ENCODE measurements around the gene TAB2. TPM values are rescaled to one million over a fixed set of nuclear protein-coding genes. Genes with fewer than 3 reads are reported as not detected.

TAB2 gene
- total RNA-seq, 1 experiment from 2014 or later, result 43.6 TPM

DNA sequence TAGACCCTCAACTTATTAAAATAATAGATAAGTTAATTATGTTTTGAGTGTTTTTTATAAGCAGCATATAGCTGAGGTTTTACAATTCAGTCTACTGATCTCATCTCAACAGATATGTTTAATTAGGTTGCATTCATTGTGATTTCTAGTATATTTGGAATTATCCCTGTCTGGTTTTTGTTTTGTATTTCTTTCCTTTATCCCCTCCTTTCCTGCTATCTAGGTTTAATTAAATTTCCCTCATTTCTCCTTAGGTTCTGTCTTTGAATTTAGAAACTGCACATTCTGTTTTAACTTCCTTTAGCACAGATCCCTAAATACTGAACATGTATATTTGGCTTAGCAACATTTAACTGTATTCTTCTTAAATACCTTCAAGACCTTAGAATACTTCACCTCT is 77.7 kb downstream of the TAB2 start:
- H3K27me3 ChIP-seq (replicated peaks; ENCODE audit: control insufficient read depth, insufficient read depth, low read length), result no peaks in the 10 kb centered on the region
- POLR2A ChIA-PET, result no interaction called here
- CTCF ChIA-PET, result no interaction called here
- H3K36me3 ChIP-seq (ENCODE audit: control insufficient read depth, insufficient read depth, low read length), result 0 out of 2 replicates have a peak, but pooled peaks cover 1% of the 10 kb centered on the region
- no peak for TF ChIP-seq CTCF (IDR thresholded peaks at IDR 0.05; ENCODE audit: insufficient read depth in 1 of 2, low read depth in 1 of 2, low read length in 1 of 2, severe bottlenecking in 1 of 2, unreplicated experiment in 1 of 2)
- Mint-ChIP-seq H3K27ac (ENCODE audit: unreplicated experiment) (no peak overlapping the region), H3K27me3 (ENCODE audit: insufficient read depth, unreplicated experiment) (no peaks in the 10 kb centered on the region), H3K4me3 (ENCODE audit: unreplicated experiment) (no peak overlapping the region), H3K4me1 (ENCODE audit: low read depth, unreplicated experiment) (no peaks in the 10 kb centered on the region), H3K36me3 (ENCODE audit: insufficient read depth, unreplicated experiment) (peaks cover 52% of the 10 kb centered on the region), H3K9me3 (ENCODE audit: unreplicated experiment) (no peaks in the 10 kb centered on the region)
- intact Hi-C loops (cut with micrococcal nuclease; ENCODE audit: unreplicated experiment), result no loop called here
- DNase-seq, result no peak
- H3K4me3 ChIP-seq (ENCODE audit: low read depth, low read length), result no peak overlapping the region
- H3K4me1 ChIP-seq, result no peaks in the 10 kb centered on the region
- no peaks in the 10 kb centered on the region for H3K9me3 ChIP-seq
- BruUV-seq (replicated peaks), result no TSS peak

GRCh38 chr6:149397384-149397783 is 79.9 kb downstream of the TAB2 start:
- no peaks in the 10 kb centered on the region for H3K27me3 Mint-ChIP-seq (ENCODE audit: insufficient read depth, unreplicated experiment)
- peaks cover 53% of the 10 kb centered on the region for H3K36me3 Mint-ChIP-seq (ENCODE audit: insufficient read depth, unreplicated experiment)
- DNase-seq, result no peak
- Histone ChIP-seq H3K27me3 (replicated peaks; ENCODE audit: control insufficient read depth, insufficient read depth, low read length) (no peaks in the 10 kb centered on the region), H3K4me3 (ENCODE audit: low read depth, low read length) (no peak overlapping the region), H3K9me3 (no peaks in the 10 kb centered on the region), H3K36me3 (ENCODE audit: control insufficient read depth, insufficient read depth, low read length) (peaks cover 3% of the 10 kb centered on the region; the same call in 1 of the 2 replicates), H3K4me1 (no peaks in the 10 kb centered on the region)
- H3K27ac Mint-ChIP-seq (ENCODE audit: unreplicated experiment), result no peak overlapping the region
- ChIA-PET POLR2A (no interaction called here), CTCF (no interaction called here)
- no TSS peak for BruUV-seq (replicated peaks)
- H3K4me3 Mint-ChIP-seq (ENCODE audit: unreplicated experiment), result no peak overlapping the region
- TF ChIP-seq CTCF (IDR thresholded peaks at IDR 0.05; ENCODE audit: insufficient read depth in 1 of 2, low read depth in 1 of 2, low read length in 1 of 2, severe bottlenecking in 1 of 2, unreplicated experiment in 1 of 2), result no peak
- H3K9me3 Mint-ChIP-seq (ENCODE audit: unreplicated experiment), result no peaks in the 10 kb centered on the region
- no peaks in the 10 kb centered on the region for H3K4me1 Mint-ChIP-seq (ENCODE audit: low read depth, unreplicated experiment)
- intact Hi-C loops (cut with micrococcal nuclease; ENCODE audit: unreplicated experiment), result no loop called here

- intact Hi-C loops (cut with micrococcal nuclease; ENCODE audit: unreplicated experiment), result no loop called here
- TF ChIP-seq CTCF (IDR thresholded peaks at IDR 0.05; ENCODE audit: insufficient read depth in 1 of 2, low read depth in 1 of 2, low read length in 1 of 2, severe bottlenecking in 1 of 2, unreplicated experiment in 1 of 2), result no peak
- Mint-ChIP-seq H3K9me3 (ENCODE audit: unreplicated experiment) (no peaks in the 10 kb centered on the region), H3K27ac (ENCODE audit: unreplicated experiment) (no peak within 1 kb of the TSS), H3K36me3 (ENCODE audit: insufficient read depth, unreplicated experiment) (peaks cover 68% of the 10 kb centered on the region), H3K4me1 (ENCODE audit: low read depth, unreplicated experiment) (no peaks in the 10 kb centered on the region), H3K4me3 (ENCODE audit: unreplicated experiment) (no peak within 1 kb of the TSS), H3K27me3 (ENCODE audit: insufficient read depth, unreplicated experiment) (no peaks in the 10 kb centered on the region)
- no peak within 1 kb of the TSS for H3K4me3 ChIP-seq (ENCODE audit: low read depth, low read length)
- no TSS peak for BruUV-seq (replicated peaks)
- H3K9me3 ChIP-seq, result no peaks in the 10 kb centered on the region
- H3K4me1 ChIP-seq, result no peaks in the 10 kb centered on the region
- H3K27me3 ChIP-seq (replicated peaks; ENCODE audit: control insufficient read depth, insufficient read depth, low read length), result no peaks in the 10 kb centered on the region
- H3K36me3 ChIP-seq (ENCODE audit: control insufficient read depth, insufficient read depth, low read length), result peaks cover 3% of the 10 kb centered on the region; the same call in 1 of the 2 replicates
- no peak for DNase-seq
- ChIA-PET POLR2A (no interaction called here), CTCF (no interaction called here)
Measured at GRCh38 chr6:149400050-149400449, 82.5 kb downstream of the TAB2 start, which contains the start of gene SUMO4. TSS of gene SUMO4 (plus strand) at chr6:149400262. CDS start at chr6:149400392, 130 bp downstream.

All from Caco-2 (cell line).